Adrenal gland (tissue), 5 donors: ENCODE data around the gene FUT9.

Source experiments
- POLR2A ChIP-seq, 2 donors: fragments of 450-650 bp; IDR thresholded peaks; one replicate each; pipeline ENCODE4 v1.6.1; 2017; ENCODE audit warnings: antibody characterized with exemption in 2 of 2, mild to moderate bottlenecking in 2 of 2, moderate library complexity in 1 of 2
- TF ChIP-seq, protein P1 (sequence below), 6 experiments: fragments of 450-650 bp in 4 of 6; fragments of 200-600 bp in 2 of 6; sonication (generic) in 1 of 6; IDR thresholded peaks; 1 replicate in 5 of 6; 2 replicates in 1 of 6; pipeline versions ENCODE4 v1.5.1 to v1.8.0; 2016 to 2021; ENCODE audit warnings: antibody characterized with exemption in 6 of 6, mild to moderate bottlenecking in 2 of 6, moderate library complexity in 1 of 6
- donor health status: DM: no; HTN: no; CAD: no.

DNA sequence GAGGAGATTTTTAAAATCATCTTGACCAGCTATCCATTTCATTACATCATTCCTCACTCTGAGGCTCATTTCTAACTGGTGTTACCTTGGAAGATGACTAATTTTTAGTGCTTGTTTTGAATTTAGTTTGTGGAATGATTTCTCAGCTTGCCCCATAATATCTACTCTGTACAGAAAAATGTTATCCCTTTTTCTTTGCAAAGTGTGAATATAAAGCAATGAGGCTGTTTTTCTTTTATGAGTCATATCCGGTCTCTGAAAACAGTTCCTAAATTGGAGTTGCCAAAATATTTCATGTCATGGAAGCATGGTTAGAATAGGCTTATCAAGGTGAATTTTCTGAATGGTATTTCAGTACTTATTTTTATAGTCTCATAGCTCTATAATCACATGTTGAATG lies 43.8 kb downstream of the FUT9 start:
- TF ChIP-seq, protein P1, sequence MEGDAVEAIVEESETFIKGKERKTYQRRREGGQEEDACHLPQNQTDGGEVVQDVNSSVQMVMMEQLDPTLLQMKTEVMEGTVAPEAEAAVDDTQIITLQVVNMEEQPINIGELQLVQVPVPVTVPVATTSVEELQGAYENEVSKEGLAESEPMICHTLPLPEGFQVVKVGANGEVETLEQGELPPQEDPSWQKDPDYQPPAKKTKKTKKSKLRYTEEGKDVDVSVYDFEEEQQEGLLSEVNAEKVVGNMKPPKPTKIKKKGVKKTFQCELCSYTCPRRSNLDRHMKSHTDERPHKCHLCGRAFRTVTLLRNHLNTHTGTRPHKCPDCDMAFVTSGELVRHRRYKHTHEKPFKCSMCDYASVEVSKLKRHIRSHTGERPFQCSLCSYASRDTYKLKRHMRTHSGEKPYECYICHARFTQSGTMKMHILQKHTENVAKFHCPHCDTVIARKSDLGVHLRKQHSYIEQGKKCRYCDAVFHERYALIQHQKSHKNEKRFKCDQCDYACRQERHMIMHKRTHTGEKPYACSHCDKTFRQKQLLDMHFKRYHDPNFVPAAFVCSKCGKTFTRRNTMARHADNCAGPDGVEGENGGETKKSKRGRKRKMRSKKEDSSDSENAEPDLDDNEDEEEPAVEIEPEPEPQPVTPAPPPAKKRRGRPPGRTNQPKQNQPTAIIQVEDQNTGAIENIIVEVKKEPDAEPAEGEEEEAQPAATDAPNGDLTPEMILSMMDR (IDR thresholded peaks at IDR 0.05) = no peak
- TF ChIP-seq POLR2A (IDR thresholded peaks at IDR 0.05) = no peak
